ENCODE data around the gene CNTNAP1.

Gene CNTNAP1

GRCh38 chr17:42691021-42691545 lies 8.8 kb downstream of the CNTNAP1 start:
- Histone ChIP-seq H3K4me3 (ENCODE audit: low read length, poor library complexity, severe bottlenecking) (no peak overlapping the region), H3F3A (ENCODE audit: low read depth) (no peaks in the 10 kb centered on the region), H3K9me3 (ENCODE audit: insufficient read depth, low read depth, low read length) (no peaks in the 10 kb centered on the region), H3K4me2 (ENCODE audit: low read depth, low read length, poor library complexity, severe bottlenecking) (no peak overlapping the region), H3K79me2 (ENCODE audit: insufficient read depth, low read length) (no peaks in the 10 kb centered on the region), H3K9ac (ENCODE audit: low read depth, low read length, poor library complexity, severe bottlenecking) (no peak overlapping the region), H3K9me2 (replicated peaks; ENCODE audit: low read depth, low read length) (no peaks in the 10 kb centered on the region), H4K20me1 (ENCODE audit: insufficient read depth, low read length, poor library complexity, severe bottlenecking) (no peaks in the 10 kb centered on the region), H2AFZ (ENCODE audit: low read length) (no peak overlapping the region), H3K36me3 (ENCODE audit: insufficient read depth, low read length) (no peaks in the 10 kb centered on the region), H3K27me3 (ENCODE audit: insufficient read depth, low read length, poor library complexity, severe bottlenecking) (no peaks in the 10 kb centered on the region), H3K4me1 (ENCODE audit: insufficient read depth, low read length, poor library complexity, severe bottlenecking) (no peaks in the 10 kb centered on the region)
- TF ChIP-seq, protein P1, sequence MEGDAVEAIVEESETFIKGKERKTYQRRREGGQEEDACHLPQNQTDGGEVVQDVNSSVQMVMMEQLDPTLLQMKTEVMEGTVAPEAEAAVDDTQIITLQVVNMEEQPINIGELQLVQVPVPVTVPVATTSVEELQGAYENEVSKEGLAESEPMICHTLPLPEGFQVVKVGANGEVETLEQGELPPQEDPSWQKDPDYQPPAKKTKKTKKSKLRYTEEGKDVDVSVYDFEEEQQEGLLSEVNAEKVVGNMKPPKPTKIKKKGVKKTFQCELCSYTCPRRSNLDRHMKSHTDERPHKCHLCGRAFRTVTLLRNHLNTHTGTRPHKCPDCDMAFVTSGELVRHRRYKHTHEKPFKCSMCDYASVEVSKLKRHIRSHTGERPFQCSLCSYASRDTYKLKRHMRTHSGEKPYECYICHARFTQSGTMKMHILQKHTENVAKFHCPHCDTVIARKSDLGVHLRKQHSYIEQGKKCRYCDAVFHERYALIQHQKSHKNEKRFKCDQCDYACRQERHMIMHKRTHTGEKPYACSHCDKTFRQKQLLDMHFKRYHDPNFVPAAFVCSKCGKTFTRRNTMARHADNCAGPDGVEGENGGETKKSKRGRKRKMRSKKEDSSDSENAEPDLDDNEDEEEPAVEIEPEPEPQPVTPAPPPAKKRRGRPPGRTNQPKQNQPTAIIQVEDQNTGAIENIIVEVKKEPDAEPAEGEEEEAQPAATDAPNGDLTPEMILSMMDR (conservative IDR thresholded peaks at IDR 0.05; ENCODE audit: low read length), result no peak
- TF ChIP-seq EZH2phosphoT487 (IDR thresholded peaks at IDR 0.05; ENCODE audit: borderline replicate concordance), result no peak

DNA sequence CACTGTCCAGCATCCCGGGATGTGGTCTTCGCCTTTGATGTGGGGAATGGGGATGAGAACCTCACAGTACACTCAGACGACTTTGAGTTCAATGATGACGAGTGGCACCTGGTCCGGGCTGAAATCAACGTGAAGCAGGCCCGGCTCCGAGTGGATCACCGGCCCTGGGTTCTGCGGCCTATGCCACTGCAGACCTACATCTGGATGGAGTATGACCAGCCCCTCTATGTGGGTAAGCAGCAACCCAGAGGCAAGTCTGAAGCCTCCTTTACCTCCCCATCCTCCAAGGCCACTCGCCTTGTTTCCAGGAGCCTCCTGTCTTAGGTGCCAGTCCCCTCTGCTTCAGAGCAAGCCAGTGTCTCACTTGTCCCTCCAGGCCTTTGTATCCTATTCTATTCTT lies 10.2 kb downstream of the CNTNAP1 start:
- Histone ChIP-seq H3K9me2 (replicated peaks; ENCODE audit: low read depth, low read length) (no peaks in the 10 kb centered on the region), H3K27me3 (ENCODE audit: insufficient read depth, low read length, poor library complexity, severe bottlenecking) (no peaks in the 10 kb centered on the region), H4K20me1 (ENCODE audit: insufficient read depth, low read length, poor library complexity, severe bottlenecking) (no peaks in the 10 kb centered on the region), H3K4me1 (ENCODE audit: insufficient read depth, low read length, poor library complexity, severe bottlenecking) (no peaks in the 10 kb centered on the region), H3K4me3 (ENCODE audit: low read length, poor library complexity, severe bottlenecking) (no peak overlapping the region), H3K79me2 (ENCODE audit: insufficient read depth, low read length) (no peaks in the 10 kb centered on the region), H3K36me3 (ENCODE audit: insufficient read depth, low read length) (no peaks in the 10 kb centered on the region), H3F3A (ENCODE audit: low read depth) (no peaks in the 10 kb centered on the region), H3K9ac (ENCODE audit: low read depth, low read length, poor library complexity, severe bottlenecking) (no peak overlapping the region), H3K9me3 (ENCODE audit: insufficient read depth, low read depth, low read length) (no peaks in the 10 kb centered on the region), H3K4me2 (ENCODE audit: low read depth, low read length, poor library complexity, severe bottlenecking) (no peak overlapping the region), H2AFZ (ENCODE audit: low read length) (no peak overlapping the region)
- no peak for TF ChIP-seq EZH2phosphoT487 (IDR thresholded peaks at IDR 0.05; ENCODE audit: borderline replicate concordance)
- TF ChIP-seq, protein P1 (conservative IDR thresholded peaks at IDR 0.05; ENCODE audit: low read length), result no peak

DNA sequence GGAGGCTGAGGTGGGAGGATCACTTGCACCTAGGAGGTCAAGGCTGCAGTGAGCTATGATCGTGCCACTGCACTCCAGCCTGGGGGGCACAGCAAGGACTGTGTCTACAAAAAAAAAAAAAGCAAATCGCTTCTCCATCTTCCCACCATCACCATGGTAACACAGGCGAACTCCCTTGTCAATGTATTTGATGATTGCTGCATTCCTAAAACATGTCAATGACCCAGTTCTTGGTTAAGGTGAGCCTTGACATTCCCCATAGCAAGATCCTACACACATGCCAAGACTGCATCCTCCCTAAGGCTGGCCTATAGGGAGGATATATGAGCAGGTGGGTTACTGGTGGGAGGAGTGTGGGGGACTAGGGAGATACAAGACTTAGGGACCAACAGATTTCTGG lies 12.2 kb downstream of the CNTNAP1 start:
- Histone ChIP-seq H3K4me2 (ENCODE audit: low read depth, low read length, poor library complexity, severe bottlenecking) (no peak overlapping the region), H3K4me3 (ENCODE audit: low read length, poor library complexity, severe bottlenecking) (no peak overlapping the region), H3K9me3 (ENCODE audit: insufficient read depth, low read depth, low read length) (no peaks in the 10 kb centered on the region), H4K20me1 (ENCODE audit: insufficient read depth, low read length, poor library complexity, severe bottlenecking) (no peaks in the 10 kb centered on the region), H3K27me3 (ENCODE audit: insufficient read depth, low read length, poor library complexity, severe bottlenecking) (no peaks in the 10 kb centered on the region), H3K9ac (ENCODE audit: low read depth, low read length, poor library complexity, severe bottlenecking) (no peak overlapping the region), H3K4me1 (ENCODE audit: insufficient read depth, low read length, poor library complexity, severe bottlenecking) (no peaks in the 10 kb centered on the region), H3K79me2 (ENCODE audit: insufficient read depth, low read length) (no peaks in the 10 kb centered on the region), H2AFZ (ENCODE audit: low read length) (no peak overlapping the region), H3F3A (ENCODE audit: low read depth) (no peaks in the 10 kb centered on the region), H3K36me3 (ENCODE audit: insufficient read depth, low read length) (no peaks in the 10 kb centered on the region), H3K9me2 (replicated peaks; ENCODE audit: low read depth, low read length) (no peaks in the 10 kb centered on the region)
- TF ChIP-seq, protein P1 (conservative IDR thresholded peaks at IDR 0.05; ENCODE audit: low read length), result no peak
- TF ChIP-seq EZH2phosphoT487 (IDR thresholded peaks at IDR 0.05; ENCODE audit: borderline replicate concordance), result no peak
